RWPE2 (cell line): ENCODE measurements around the gene SLC35F2.

Experiments used
- ATAC-seq: fragments of 200-7000 bp; cut with Tn5 transposase; 3 replicates; pipeline ENCODE4 v1.9.1; 2021; ENCODE audit warnings: low read depth
- DNase-seq: peaks from one replicate; pipeline ENCODE4 v3.0.0-alpha.2; 2020; ENCODE audit warnings: low spot score
- H3K27ac ChIP-seq: fragments of 450-650 bp; 2 replicates; pipeline ENCODE4 v1.5.1; 2017; ENCODE audit warnings: mild to moderate bottlenecking; ENCODE audit not compliant: poor library complexity, severe bottlenecking
- H3K27me3 ChIP-seq: fragments of 250-450 bp; sonication (Bioruptor Pico); 2 replicates; pipeline ENCODE4 v1.5.1; 2021; ENCODE audit warnings: mild to moderate bottlenecking, moderate library complexity; ENCODE audit not compliant: insufficient read depth, poor library complexity, severe bottlenecking
- H3K36me3 ChIP-seq: fragments of 250-450 bp; sonication (Bioruptor Pico); 2 replicates; pipeline ENCODE4 v1.5.1; 2020; ENCODE audit warnings: low read depth, mild to moderate bottlenecking, moderate library complexity
- H3K4me1 ChIP-seq: fragments of 250-450 bp; sonication (Bioruptor Pico); 2 replicates; pipeline ENCODE4 v1.5.1; 2021; ENCODE audit warnings: mild to moderate bottlenecking, moderate library complexity; ENCODE audit not compliant: insufficient read depth, poor library complexity, severe bottlenecking
- H3K4me3 ChIP-seq: fragments of 250-450 bp; sonication (Bioruptor Pico); 2 replicates; pipeline ENCODE4 v1.5.1; 2021; ENCODE audit warnings: mild to moderate bottlenecking, moderate library complexity; ENCODE audit not compliant: severe bottlenecking
- H3K9me3 ChIP-seq: fragments of 250-450 bp; sonication (Bioruptor Pico); 2 replicates; pipeline ENCODE4 v1.5.1; 2021; ENCODE audit warnings: mild to moderate bottlenecking, moderate library complexity; ENCODE audit not compliant: severe bottlenecking
- TF ChIP-seq, protein P1 (sequence below): fragments of 450-650 bp; IDR thresholded peaks from one replicate; pipeline ENCODE4 v1.5.1; 2017; ENCODE audit warnings: mild to moderate bottlenecking, moderate library complexity; ENCODE audit not compliant: poor library complexity, severe bottlenecking

SLC35F2 gene

DNA sequence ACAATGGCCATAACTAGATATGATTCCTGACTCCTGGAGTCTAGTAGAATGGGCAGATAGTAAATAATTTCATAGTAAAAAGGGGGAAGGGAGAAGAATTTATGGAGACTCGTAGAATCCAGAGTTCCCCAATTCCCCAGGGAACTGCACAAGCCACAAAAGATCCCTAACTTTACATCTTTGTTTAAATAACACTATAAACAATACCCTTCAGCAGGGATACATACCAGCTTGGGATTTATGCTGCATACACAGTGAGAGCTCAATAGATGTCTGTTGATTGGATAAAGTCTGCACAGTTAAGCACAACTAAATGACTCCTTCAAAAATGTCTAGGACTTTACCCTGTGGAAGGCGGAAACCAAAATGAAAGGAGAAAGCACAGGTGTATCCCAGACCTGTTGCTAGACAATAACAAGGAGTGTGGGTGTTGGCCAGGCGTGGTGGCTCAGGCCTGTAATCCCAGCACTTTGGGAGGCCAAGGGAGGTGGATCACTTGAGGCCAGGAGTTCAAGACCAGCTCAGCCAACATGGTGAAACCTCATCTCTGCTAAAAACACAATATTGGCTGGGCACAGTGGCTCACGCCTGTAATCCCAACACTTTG lies 6.8 kb downstream of the SLC35F2 start:
- Histone ChIP-seq H3K9me3 (no peaks in the 10 kb centered on the region), H3K36me3 (peaks cover 13% of the 10 kb centered on the region), H3K4me1 (peaks cover 9% of the 10 kb centered on the region), H3K27ac (no peak overlapping the region), H3K27me3 (no peaks in the 10 kb centered on the region), H3K4me3 (no peak overlapping the region)
- TF ChIP-seq, protein P1, sequence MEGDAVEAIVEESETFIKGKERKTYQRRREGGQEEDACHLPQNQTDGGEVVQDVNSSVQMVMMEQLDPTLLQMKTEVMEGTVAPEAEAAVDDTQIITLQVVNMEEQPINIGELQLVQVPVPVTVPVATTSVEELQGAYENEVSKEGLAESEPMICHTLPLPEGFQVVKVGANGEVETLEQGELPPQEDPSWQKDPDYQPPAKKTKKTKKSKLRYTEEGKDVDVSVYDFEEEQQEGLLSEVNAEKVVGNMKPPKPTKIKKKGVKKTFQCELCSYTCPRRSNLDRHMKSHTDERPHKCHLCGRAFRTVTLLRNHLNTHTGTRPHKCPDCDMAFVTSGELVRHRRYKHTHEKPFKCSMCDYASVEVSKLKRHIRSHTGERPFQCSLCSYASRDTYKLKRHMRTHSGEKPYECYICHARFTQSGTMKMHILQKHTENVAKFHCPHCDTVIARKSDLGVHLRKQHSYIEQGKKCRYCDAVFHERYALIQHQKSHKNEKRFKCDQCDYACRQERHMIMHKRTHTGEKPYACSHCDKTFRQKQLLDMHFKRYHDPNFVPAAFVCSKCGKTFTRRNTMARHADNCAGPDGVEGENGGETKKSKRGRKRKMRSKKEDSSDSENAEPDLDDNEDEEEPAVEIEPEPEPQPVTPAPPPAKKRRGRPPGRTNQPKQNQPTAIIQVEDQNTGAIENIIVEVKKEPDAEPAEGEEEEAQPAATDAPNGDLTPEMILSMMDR, result no peak
- DNase-seq (no peak), ATAC-seq (no peak)

DNA sequence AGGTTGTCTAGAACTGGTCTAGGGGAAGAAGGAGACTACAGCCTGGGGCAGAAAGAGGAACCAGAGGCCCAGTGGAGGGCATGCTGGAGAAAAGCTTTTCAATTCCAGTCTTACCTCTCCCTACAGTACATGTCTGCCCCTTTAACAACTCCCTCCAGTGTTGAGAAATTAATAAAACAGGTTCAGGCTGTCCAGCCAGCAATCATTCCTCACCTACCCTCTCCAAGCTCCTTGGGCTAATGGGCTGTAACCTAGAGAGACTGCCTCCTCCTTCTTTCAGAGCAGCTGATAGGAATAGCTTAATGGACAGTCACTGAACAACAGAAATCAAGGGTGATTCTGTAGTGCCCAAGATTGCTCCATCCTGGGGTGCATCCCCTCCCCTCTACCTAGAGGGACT lies 8.8 kb downstream of the SLC35F2 start:
- ATAC-seq, result peak; percentile 67
- H3K36me3 ChIP-seq, result peaks cover 22% of the 10 kb centered on the region
- H3K27ac ChIP-seq, result peak overlapping the region; percentile 10
- no peak for DNase-seq
- peaks cover 9% of the 10 kb centered on the region for H3K4me1 ChIP-seq
- TF ChIP-seq, protein P1, result no peak
- H3K9me3 ChIP-seq, result no peaks in the 10 kb centered on the region
- no peak overlapping the region for H3K4me3 ChIP-seq
- H3K27me3 ChIP-seq, result no peaks in the 10 kb centered on the region

DNA sequence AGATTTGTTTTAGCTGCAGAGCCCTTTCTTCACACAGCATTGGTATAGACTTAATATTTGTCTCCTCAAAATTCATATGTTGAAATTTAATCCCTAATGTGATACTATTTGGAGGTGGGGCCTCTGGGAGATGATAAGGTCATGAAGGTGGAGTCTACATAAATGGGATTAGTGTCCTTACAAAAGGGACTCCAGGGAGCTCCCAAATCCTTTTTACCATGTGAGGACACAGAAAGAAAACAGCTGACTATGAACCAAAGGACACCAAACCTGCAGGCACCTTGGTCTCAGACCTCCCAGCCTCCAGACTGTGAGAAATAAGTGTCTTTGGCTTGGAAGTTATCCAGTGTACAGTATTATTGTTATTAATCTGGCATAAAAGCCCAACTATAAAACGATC lies 10.2 kb downstream of the SLC35F2 start:
- TF ChIP-seq, protein P1, result no peak
- Histone ChIP-seq H3K27ac (peak overlapping the region; percentile 10), H3K36me3 (peaks cover 25% of the 10 kb centered on the region), H3K27me3 (no peaks in the 10 kb centered on the region), H3K4me1 (peaks cover 18% of the 10 kb centered on the region), H3K4me3 (no peak overlapping the region), H3K9me3 (no peaks in the 10 kb centered on the region)
- ATAC-seq (no peak), DNase-seq (no peak)

DNA sequence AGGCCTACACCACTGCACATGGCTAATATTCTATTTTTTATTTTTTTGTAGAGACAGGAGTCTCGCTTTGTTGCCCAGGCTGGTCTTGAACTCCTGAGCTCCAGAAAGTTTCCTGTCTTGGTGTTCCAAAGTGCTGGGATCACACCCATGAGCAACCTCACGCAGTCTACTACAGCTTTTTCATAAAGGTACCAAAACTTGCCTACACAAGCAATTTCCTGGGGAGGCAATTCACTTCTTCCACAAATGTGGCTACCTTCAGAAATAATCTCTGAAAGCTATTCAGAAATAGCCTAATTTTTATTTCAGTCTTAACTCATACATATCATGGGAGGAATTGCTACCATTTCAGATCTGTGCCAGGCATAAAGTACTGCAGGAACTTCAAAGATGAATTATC lies 11.4 kb downstream of the SLC35F2 start:
- TF ChIP-seq, protein P1, result no peak

DNA sequence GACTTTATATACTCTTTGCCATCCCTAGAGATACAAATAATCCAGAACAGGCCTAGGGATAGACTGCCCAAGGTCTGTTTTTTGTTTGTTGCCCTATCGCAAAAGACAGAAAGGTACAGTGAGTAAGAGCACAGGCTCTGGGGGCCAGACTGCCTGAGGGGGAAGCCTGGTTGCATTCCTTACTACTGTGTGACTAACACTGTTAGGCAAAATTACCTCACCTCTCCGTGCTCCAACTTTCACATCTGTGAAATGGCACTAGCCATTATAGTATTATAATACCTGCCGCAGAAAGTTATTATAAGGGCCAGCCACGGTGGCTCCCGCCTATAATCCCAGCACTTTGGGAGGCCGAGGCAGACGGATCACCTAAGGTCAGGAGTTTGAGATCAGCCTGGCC lies 14.5 kb downstream of the SLC35F2 start:
- H3K9me3 ChIP-seq, result peaks cover 3% of the 10 kb centered on the region
- H3K27me3 ChIP-seq, result no peaks in the 10 kb centered on the region
- peak overlapping the region; percentile 100 for H3K27ac ChIP-seq
- TF ChIP-seq, protein P1, result no peak
- peaks cover 56% of the 10 kb centered on the region for H3K4me1 ChIP-seq
- H3K36me3 ChIP-seq, result peaks cover 25% of the 10 kb centered on the region
- ATAC-seq (peak; percentile 58), DNase-seq (peak; percentile 65)
- no peak overlapping the region for H3K4me3 ChIP-seq

More for the DNA sequence above, 11.4 kb downstream of the SLC35F2 start:
- peaks cover 30% of the 10 kb centered on the region for H3K4me1 ChIP-seq
- H3K27me3 ChIP-seq, result no peaks in the 10 kb centered on the region
- ATAC-seq (no peak), DNase-seq (no peak)
- peak overlapping the region; percentile 10 for H3K27ac ChIP-seq
- peaks cover 25% of the 10 kb centered on the region for H3K36me3 ChIP-seq
- no peak overlapping the region for H3K4me3 ChIP-seq
- H3K9me3 ChIP-seq, result peaks cover 3% of the 10 kb centered on the region
